HG03565 (cell line): ENCODE measurements around the gene LRRC27.

ENCODE experiments used
- ATAC-seq: cut with Tn5 transposase; IDR thresholded peaks from one replicate; pipeline ENCODE4 v1.9.1; 2021; ENCODE audit warnings: mild to moderate bottlenecking, moderate library complexity; ENCODE audit not compliant: unreplicated experiment

Gene LRRC27

GRCh38 chr10:132399117-132400035, 67.4 kb downstream of the LRRC27 start:
- no peak for ATAC-seq

GRCh38 chr10:132400041-132400546, 68.1 kb downstream of the LRRC27 start:
- no peak for ATAC-seq

GRCh38 chr10:132400547-132401151, 68.7 kb downstream of the LRRC27 start:
- no peak for ATAC-seq

- no peak for ATAC-seq
Measured at GRCh38 chr10:132401401-132402118, 69.6 kb downstream of the LRRC27 start.

GRCh38 chr10:132402781-132403241, 70.8 kb downstream of the LRRC27 start:
- ATAC-seq = no peak

- ATAC-seq = no peak
Measured at GRCh38 chr10:132403511-132404168, 71.6 kb downstream of the LRRC27 start.

- no peak for ATAC-seq
Measured at GRCh38 chr10:132404169-132404880, 72.3 kb downstream of the LRRC27 start.

GRCh38 chr10:132404911-132405462, 73.0 kb downstream of the LRRC27 start:
- no peak for ATAC-seq

GRCh38 chr10:132405463-132405991, 73.5 kb downstream of the LRRC27 start:
- no peak for ATAC-seq

- no peak for ATAC-seq
Measured at GRCh38 chr10:132406181-132406580, 74.2 kb downstream of the LRRC27 start.

GRCh38 chr10:132406750-132407149, 74.8 kb downstream of the LRRC27 start:
- ATAC-seq = no peak

- ATAC-seq = no peak
Measured at GRCh38 chr10:132407243-132407746, 75.3 kb downstream of the LRRC27 start.

GRCh38 chr10:132407846-132408278, 75.9 kb downstream of the LRRC27 start:
- no peak for ATAC-seq

- ATAC-seq = no peak
Measured at GRCh38 chr10:132408367-132408781, 76.4 kb downstream of the LRRC27 start.

- no peak for ATAC-seq
Measured at GRCh38 chr10:132408823-132409666, 77.1 kb downstream of the LRRC27 start.

- no peak for ATAC-seq
Measured at GRCh38 chr10:132409667-132410028, 77.7 kb downstream of the LRRC27 start.

GRCh38 chr10:132410056-132410778, 78.2 kb downstream of the LRRC27 start:
- no peak for ATAC-seq
